B cell (primary cell): Measurements from ENCODE around the gene C1orf226.
"Not testable (repeated sequence)": the region's sequence is repeated elsewhere in the genome, so short reads cannot be mapped to it uniquely, and the experiment has no call there.

Experiments used
- CTCF ChIP-seq: fragments of 200-600 bp; IDR thresholded peaks from one replicate; pipeline ENCODE4 v1.8.0; 2022; ENCODE audit warnings: antibody characterized with exemption, mild to moderate bottlenecking
- EZH2 ChIP-seq: IDR thresholded peaks from 2 replicates; pipeline ENCODE4 v1.6.1; 2012; ENCODE audit warnings: borderline replicate concordance, low read depth, mild to moderate bottlenecking, moderate library complexity, low read length; ENCODE audit not compliant: insufficient read depth, poor library complexity, severe bottlenecking

DNA sequence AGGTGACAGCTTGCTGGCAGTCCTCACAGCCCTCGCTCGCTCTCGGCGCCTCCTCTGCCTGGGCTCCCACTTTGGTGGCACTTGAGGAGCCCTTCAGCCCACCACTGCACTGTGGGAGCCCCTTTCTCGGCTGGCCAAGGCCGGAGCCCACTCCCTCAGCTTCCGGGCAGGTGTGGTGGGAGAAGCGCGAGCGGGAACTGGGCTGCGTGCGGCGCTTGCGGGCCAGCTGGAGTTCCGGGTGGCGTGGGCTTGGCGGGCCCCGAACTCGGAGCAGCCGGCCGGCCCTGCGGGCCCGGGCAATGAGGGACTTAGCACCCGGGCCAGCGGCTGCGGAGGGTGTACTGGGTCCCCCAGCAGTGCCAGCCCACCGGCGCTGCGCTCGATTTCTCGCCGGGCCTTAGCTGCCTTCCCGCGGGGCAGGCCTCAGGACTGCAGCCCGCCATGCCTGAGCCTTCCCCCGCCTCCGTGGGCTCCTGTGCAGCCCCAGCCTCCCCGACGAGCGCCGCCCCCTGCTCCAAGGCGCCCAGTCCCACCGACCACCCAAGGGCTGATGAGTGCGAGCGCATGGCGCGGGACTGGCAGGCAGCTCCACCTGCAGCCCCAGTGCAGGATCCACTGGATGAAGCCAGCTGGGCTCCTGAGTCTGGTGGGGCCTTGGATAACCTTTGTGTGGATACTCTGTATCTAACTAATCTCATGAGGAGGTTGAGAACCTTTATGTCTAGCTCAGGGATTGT lies 51.6 kb downstream of the C1orf226 start:
- TF ChIP-seq CTCF, EZH2: not testable (repeated sequence)
